NT2/D1 (cell line): Measurements from ENCODE around the gene EXD2.

Source experiments
- SUZ12 ChIP-seq: IDR thresholded peaks from 2 replicates; pipeline ENCODE4 v1.6.1; 2011; ENCODE audit not compliant: insufficient read length, insufficient read depth; ENCODE audit errors: extremely low read depth
- ZNF274 ChIP-seq: IDR thresholded peaks from 2 replicates; pipeline ENCODE4 v1.6.1; 2011; ENCODE audit warnings: mild to moderate bottlenecking, low read depth, low read length

GRCh38 chr14:69152902-69153151, 38.5 kb upstream of the EXD2 start, which contains the start of gene DCAF5:
- TF ChIP-seq SUZ12 (no peak), ZNF274 (no peak)
